Psoas muscle (tissue), 8 donors: ENCODE results near the gene NIP7. TPM values are rescaled to one million over a fixed set of nuclear protein-coding genes. Genes with fewer than 3 reads are reported as not detected.

Source experiments
- ATAC-seq, 4 donors: fragments of 200-7000 bp; cut with Tn5 transposase; one replicate each; pipeline ENCODE4 v1.9.1; 2020; ENCODE audit warnings: moderate library complexity in 3 of 4, mild to moderate bottlenecking in 2 of 4
- DNase-seq, 2 donors: peaks; one replicate each; pipeline ENCODE4 v3.0.0-alpha.2; 2020
- H3K27ac ChIP-seq: fragments of 200-600 bp; one replicate; pipeline ENCODE4 v1.8.0; 2022
- H3K27me3 ChIP-seq, 3 donors: fragments of 200-600 bp in 1 of 3; one replicate each; pipeline versions ENCODE4 v1.6.1 to v1.8.0; 2013 to 2022; ENCODE audit warnings: low read length in 2 of 3, mild to moderate bottlenecking in 2 of 3, moderate library complexity in 1 of 3; ENCODE audit not compliant: insufficient read depth in 3 of 3
- H3K36me3 ChIP-seq, 2 donors: fragments of 200-600 bp in 1 of 2; one replicate each; pipeline versions ENCODE4 v1.6.1 to v1.8.0; 2013 to 2022; ENCODE audit warnings: low read depth in 1 of 2, mild to moderate bottlenecking in 1 of 2, moderate library complexity in 1 of 2; ENCODE audit not compliant: insufficient read depth in 1 of 2
- H3K4me1 ChIP-seq: fragments of 200-600 bp; one replicate; pipeline ENCODE4 v1.8.0; 2022
- H3K4me3 ChIP-seq: fragments of 200-600 bp; one replicate; pipeline ENCODE4 v1.8.0; 2022; ENCODE audit warnings: mild to moderate bottlenecking
- H3K9me3 ChIP-seq: fragments of 200-600 bp; one replicate; pipeline ENCODE4 v1.8.0; 2022
- WGBS, 3 donors: extraction: QIAGEN DNeasy Blood & Tissue Kit; methylation state at CpG; one replicate each; pipeline versions ENCODE4 v1.1.6 to v1.1.7; 2013; 5-methylcytosine and 5-hydroxymethylcytosine counted together
- intact Hi-C, 2 donors: fragments of 100-400 bp; cut with DNase I; formaldehyde crosslinking; loops; one replicate each; pipeline versions ENCODE4 v1.11.0 to v1.14.2; 2022
- polyA plus RNA-seq, 3 donors: library from polyadenylated mRNA; stranded (reverse); fragments of 200-250 nt; gene quantifications; one replicate each; pipeline ENCODE4 v1.2.3, GENCODE V29; 2013
- total RNA-seq, 4 donors: library from RNA; stranded (reverse); fragmentation: NEBNext Ultra II Directional in 2 of 4; extraction: Animal tissue kit (Norgen Biotek cat#: 25700) in 2 of 4; gene quantifications; one replicate each; pipeline versions ENCODE4 v1.2.1 to v1.2.4, GENCODE V29; 2021 to 2023
- TF ChIP-seq, protein P1 (sequence below): fragments of 200-600 bp; IDR thresholded peaks from one replicate; pipeline ENCODE4 v1.8.0; 2022; ENCODE audit warnings: antibody characterized with exemption
- donor health status: healthy with polysubstance abuse.
- donor health status: DM: no; HTN: no; CAD: no; lungs with moderate emphysema.
- donor health status: Bipolar disorder and iron deficiency.
- donor health status: healthy.
- donor health status: DM: yes; HTN: yes; CAD: no.
- donor health status: DM: no; HTN: no; CAD: no.
- donor health status: DM: no; HTN: no; CAD: no.
- donor health status: DM: yes; HTN: yes; CAD: no.

NIP7 gene
- total and polyA plus RNA-seq, 7 donors, result 9.2 to 24.8 (median 16.6) TPM

DNA sequence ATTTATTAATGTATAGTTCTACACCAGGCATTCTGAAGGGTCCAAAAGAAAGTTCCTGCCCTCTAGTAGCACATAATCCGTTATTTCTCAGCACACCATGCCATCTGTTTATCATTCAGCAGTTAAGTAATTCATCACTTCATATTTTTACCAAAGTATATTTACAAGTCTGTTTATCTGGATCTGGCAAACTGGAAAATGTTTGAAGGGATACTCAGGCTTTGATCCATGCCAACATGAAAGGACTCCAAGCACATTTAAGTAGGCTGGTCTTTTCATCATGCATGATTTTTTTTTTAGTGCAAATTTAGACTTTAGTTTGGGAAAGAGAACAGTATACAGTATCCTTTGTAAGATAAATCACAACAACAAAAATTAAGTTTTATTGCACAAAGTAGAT is 32.5 kb upstream of the NIP7 start:
- no peak overlapping the region for H3K4me3 ChIP-seq
- ATAC-seq (no peak), DNase-seq (no peak)
- H3K4me1 ChIP-seq, result peaks cover 3% of the 10 kb centered on the region
- H3K36me3 ChIP-seq, result peaks cover 0 to 11% of the 10 kb centered on the region in 2 donors
- TF ChIP-seq, protein P1, sequence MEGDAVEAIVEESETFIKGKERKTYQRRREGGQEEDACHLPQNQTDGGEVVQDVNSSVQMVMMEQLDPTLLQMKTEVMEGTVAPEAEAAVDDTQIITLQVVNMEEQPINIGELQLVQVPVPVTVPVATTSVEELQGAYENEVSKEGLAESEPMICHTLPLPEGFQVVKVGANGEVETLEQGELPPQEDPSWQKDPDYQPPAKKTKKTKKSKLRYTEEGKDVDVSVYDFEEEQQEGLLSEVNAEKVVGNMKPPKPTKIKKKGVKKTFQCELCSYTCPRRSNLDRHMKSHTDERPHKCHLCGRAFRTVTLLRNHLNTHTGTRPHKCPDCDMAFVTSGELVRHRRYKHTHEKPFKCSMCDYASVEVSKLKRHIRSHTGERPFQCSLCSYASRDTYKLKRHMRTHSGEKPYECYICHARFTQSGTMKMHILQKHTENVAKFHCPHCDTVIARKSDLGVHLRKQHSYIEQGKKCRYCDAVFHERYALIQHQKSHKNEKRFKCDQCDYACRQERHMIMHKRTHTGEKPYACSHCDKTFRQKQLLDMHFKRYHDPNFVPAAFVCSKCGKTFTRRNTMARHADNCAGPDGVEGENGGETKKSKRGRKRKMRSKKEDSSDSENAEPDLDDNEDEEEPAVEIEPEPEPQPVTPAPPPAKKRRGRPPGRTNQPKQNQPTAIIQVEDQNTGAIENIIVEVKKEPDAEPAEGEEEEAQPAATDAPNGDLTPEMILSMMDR, result no peak
- intact Hi-C loops, result no loop called here
- 76 to 84% (median 77%) methylated on average over 1 of the region's 1 CpG for WGBS, 3 donors
- H3K27ac ChIP-seq, result no peak overlapping the region
- H3K27me3 ChIP-seq, result no peaks in the 10 kb centered on the region
- no peaks in the 10 kb centered on the region for H3K9me3 ChIP-seq

DNA sequence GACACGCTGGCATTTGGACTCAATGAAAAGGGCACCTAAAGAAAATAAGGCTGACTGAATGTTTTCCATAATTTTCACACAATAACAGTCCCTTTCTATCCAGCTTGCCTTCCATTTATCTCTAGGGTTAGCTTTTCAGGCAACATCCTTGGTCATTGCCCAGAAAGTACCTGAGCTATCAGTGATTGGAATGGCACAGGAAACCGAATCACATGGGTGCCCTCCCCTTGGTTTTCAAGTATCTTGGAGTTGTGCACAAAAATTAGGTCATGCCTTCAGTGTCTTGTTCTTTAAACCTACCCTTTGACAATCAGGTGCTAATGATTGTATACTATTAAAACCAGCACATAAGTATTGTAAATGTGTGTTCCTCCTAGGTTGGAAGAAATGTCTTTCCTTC is 31.7 kb upstream of the NIP7 start:
- Histone ChIP-seq H3K36me3 (peaks cover 0 to 11% of the 10 kb centered on the region in 2 donors), H3K27ac (no peak overlapping the region), H3K4me3 (no peak overlapping the region), H3K9me3 (no peaks in the 10 kb centered on the region), H3K4me1 (peaks cover 11% of the 10 kb centered on the region), H3K27me3 (no peaks in the 10 kb centered on the region)
- DNase-seq (no peak), ATAC-seq (no peak)
- intact Hi-C loops, result no loop called here
- TF ChIP-seq, protein P1, result no peak
- 89 to 100% (median 92%) methylated on average over 2 of the region's 2 CpGs for WGBS, 3 donors

DNA sequence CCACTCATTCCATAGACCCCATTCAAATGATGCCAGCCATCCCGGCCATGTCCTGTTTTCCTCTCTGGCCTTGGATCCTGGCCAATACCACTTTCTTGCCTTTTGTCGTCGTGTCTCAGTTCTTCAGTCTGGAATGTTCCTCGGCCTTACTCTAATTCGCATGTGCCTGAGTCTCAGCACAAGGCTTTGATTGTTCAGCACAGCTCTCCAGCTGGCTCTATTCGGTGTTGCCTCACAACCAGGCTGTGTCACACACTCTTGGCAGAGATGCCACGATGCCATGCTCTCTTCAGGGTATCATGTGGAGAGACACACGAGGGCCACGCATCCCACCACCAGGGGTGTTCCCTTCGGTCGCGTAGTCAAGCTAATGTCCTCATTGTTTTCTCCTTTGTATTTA is 30.3 kb upstream of the NIP7 start:
- 40 to 50% (median 48%) methylated on average over 12 of the region's 12 CpGs for WGBS, 3 donors
- peaks cover 1 to 14% of the 10 kb centered on the region in 2 donors for H3K36me3 ChIP-seq
- intact Hi-C loops, result no loop called here
- H3K9me3 ChIP-seq, result no peaks in the 10 kb centered on the region
- ATAC-seq (no peak), DNase-seq (no peak)
- TF ChIP-seq, protein P1, result no peak
- no peak overlapping the region for H3K4me3 ChIP-seq
- no peaks in the 10 kb centered on the region for H3K27me3 ChIP-seq
- H3K4me1 ChIP-seq, result peaks cover 12% of the 10 kb centered on the region
- no peak overlapping the region for H3K27ac ChIP-seq

DNA sequence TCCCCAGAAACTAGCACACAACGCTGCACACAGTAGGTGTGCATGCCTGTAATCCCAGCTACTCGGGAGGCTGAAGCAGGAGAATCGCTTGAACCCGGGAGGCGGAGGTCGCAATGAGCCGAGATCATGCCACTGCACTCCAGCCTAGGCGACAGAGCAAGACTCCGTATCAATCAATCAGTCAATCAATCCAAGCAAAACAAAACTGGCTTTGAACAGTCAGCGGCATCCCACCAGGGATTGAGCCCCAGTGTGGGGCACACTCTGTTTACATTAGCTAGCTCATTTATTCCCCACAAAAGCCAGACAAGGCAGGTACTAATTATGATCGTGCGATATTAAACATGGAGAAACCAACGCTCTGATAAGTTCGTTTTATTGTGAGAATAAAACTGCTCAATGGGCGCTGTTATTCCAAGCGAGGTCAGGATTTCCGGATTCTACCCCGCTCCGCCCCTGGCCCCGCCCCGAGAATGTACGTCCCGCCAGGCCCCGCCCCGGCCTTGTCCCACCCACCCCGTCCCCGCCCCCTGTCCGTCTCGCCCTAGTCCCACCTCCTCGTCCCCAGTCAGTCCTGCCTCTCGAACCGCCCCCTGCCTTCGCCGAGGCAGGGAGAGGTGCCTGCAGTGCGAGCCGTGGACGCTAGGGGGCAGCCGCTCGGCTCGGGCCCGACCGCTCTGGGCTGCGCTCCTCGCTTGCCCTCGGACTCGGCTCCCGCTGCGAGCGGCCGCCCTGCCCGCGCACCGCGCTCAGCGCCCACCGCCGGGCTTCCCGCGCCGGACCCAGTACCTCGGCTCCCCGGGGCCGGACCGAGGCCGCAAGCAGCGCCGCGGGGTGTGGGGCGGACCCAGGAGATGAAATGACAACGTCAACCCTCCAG is 28.7 kb upstream of the NIP7 start, which contains the start of gene VPS4A:
Gene VPS4A, plus strand, starts transcription at position 698 of the 880 bp plus-strand sequence. Its CDS starts 162 bp downstream, at position 860.
- TF ChIP-seq, protein P1, result peak; percentile 92
- Histone ChIP-seq H3K36me3 (peaks cover 4 to 25% of the 10 kb centered on the region in 2 donors), H3K27me3 (no peaks in the 10 kb centered on the region), H3K4me3 (peak within 1 kb of the TSS; percentile 85), H3K27ac (peak within 1 kb of the TSS; percentile 92), H3K9me3 (no peaks in the 10 kb centered on the region), H3K4me1 (peaks cover 20% of the 10 kb centered on the region)
- peak; percentile 91 to 98 (median 94) for ATAC-seq
- WGBS, 3 donors, result 9 to 15% (median 9%) methylated on average over 45 to 70 of the region's 70 CpGs
- peak; percentile 95 to 98 for DNase-seq
- intact Hi-C loops, result loop anchor here in 1 of 2 donors (1.0 kb wide), 1 partner anchor 28 kb away; the partner anchor contains the start of genes COG8 and NIP7
